Hematopoietic multipotent progenitor cell treated with erythropoietin and hydrocortisone succinate and interleukin-3 and kit ligand, for 4 days (in vitro differentiated cells): ENCODE results near the gene ACTN2.
"Not testable (repeated sequence)": the region's sequence is repeated elsewhere in the genome, so short reads cannot be mapped to it uniquely, and the experiment has no call there.

Experiments
- DNase-seq: peaks from one replicate; pipeline ENCODE4 v3.0.0-alpha.2; 2015

ACTN2 gene

DNA sequence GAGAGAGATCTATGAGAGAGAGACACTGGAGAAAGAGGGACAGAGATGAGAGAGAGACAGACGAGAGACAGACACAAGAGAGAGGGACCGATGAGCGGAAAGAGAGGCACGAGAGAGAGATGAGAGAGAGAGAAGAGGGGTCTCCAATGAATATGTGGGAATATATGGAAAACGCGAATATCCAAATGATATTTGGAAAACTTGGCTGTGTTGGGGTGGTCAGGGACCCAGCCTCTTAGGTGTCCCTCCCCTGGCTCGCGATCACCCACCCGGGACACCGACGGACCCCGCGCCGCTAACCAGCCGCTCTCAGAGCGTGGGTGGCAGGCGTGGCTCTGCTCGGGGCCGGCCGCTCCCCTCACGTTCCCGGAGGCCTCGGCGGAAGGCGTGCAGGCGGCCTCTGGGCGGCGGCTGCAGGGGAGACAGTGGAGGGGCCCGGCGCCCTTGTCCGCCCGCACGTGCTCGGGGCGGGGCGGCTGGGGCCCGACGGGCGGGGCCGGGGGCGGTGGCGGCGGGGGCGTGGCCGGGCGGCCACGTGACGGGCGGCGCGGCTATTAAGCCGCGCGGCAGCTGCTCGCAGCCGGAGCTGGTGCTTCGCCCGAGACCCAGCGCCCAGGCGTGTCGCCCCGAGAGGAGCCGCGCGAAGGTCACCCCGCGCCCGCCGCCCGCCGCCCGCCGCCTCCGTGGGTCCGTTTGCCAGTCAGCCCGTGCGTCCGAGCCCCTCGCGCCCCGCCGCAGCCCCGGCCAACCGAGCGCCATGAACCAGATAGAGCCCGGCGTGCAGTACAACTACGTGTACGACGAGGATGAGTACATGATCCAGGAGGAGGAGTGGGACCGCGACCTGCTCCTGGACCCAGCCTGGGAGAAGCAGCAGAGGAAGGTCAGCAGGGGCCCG is at the start of gene ACTN2:
Gene ACTN2, plus strand, starts transcription at position 583 of the 898 bp plus-strand sequence. Its CDS starts 175 bp downstream, at position 758.
- DNase-seq: peak; percentile 87

DNA sequence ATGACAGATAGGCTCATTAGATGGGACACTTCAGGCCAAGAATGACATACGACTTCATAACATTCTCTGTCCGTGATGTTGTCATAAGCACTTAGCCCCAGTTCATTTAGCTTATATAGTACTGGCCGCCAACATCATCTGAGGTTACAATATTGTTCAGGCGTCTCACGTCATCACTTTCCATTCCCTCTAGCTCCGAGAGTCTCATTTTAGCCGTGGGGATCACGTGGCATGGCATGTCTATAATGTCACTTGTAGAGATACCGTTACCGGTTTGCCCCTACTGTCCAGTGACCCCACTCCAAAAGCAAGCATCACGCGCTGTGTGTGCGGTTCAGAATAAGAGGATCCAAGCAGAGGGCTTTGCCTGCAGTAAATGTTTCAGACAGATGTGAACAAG is 47.4 kb upstream of the ACTN2 start:
- DNase-seq: no peak

DNA sequence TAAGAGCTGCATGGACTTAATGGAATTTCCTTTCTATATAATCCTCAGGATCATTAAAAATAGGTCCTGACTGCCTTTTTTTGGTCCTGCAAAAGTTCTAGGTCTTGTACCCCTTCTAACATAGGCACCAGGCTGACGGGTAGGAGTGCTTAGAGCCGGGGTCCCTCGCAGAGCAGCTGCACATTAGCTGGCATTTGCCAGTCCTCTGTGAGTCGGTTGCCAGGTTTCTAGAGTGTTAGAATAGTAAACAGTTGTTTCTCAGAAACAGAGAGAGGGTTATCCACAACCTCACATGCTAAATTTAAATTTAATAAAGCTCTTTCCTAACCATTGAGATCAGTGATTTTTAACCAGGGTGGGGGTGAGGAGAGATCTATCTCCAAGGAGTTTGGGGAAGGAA is 46.6 kb upstream of the ACTN2 start:
- DNase-seq: no peak

DNA sequence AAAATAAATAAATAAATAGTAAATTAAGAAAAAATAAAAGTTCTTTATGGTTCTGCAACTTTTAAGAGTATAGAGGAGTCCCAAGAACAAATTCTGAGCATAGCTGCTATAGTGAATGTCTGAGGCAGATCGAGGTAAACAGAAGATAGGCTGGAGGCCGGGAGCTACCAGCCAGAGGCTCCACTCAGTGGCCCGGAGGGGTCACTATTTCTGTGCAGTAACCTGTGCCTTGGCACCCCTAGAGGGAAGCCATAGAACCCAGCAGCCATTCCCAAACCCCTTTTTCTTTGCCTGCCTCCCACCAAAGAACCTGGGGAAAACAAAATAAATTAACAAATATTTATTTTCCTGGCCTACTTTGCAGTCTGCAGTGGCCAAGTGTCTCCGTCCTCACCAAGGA is 43.5 kb upstream of the ACTN2 start:
- DNase-seq: no peak

DNA sequence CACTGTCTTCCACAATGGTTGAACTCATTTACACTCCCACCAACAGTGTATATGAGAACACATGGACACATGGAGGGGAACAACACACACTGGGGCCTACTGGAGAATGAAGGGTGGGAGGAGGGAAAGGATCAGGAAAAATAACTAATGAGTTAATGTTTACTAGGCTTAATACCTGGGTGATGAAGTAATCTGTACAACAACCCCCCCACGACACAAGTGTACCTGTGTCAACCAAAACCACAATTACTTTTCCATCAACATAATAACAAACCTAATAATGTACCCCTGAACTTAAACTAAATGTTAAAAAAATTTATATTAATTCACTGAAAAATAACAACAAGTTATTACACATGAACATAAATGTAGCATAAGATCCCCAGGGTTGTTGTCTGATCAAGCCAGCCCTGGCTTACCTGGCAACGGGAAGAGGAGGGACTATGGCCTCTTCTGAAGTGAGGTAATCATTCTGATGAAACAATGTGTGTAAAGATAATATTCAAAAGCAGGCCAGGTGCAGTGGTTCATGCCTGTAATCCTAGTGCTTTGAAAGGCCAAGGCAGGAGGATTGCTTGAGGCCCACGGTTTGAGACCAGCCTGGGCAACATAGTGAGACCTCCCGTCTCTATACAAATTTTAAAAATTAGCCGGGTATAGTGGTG is 41.2 kb upstream of the ACTN2 start:
- no peak for DNase-seq

DNA sequence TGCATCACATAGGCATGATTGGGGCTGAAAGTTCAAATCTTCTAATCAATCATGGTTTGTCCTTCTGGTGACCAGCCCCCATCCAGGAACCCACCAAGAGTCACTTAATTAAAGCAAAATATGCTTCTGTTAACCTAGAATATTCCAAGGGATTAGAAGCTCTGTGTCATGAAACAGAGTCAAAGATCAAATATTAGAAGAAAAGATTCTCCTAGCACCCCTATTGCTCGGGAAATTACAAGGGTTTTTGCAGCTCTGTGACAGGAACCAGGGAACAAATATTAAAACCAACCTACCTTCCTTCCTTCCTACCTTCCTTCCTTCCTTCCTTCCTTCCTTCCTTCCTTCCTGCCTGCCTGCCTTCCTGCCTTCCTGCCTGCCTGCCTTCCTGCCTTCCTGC is 31.8 kb upstream of the ACTN2 start:
- DNase-seq: no peak

DNA sequence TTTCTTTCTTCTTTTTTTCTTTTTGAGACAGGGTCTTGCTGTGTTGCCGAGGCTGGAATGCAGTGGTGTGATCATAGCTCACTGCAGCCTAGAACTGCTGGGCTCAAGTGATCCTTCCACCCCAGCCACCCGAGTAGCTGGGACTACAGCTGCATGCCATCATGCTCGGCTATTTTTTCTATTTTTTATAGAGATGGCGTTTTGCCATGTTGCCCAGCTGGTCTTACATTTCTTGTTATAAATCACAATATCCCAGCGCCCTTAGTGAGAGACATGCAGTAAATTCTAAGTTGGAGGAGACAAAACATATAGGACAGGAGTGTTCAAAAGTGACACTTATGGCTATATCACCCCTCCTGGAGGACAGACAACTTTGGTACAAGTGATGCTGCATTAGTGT is 31.3 kb upstream of the ACTN2 start:
- DNase-seq: no peak

DNA sequence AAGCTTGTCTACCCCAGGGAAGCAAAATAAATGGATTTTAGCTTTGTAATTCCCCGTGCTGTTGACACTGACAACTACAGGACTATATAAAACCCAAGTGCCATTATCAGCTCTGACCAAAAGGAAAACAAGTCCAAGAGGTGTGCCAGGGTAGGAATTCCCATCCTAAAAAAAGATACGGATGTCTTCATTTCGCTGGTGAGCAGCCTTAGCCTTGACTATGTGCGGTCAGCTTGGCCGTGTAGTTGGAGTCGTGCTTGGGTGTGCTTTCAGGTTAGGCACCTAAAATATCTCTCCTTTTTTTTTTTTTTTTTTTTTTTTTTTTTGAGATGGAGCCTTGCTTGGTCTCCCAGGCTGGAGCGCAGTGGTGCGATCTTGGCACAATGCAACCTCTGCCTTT is 28.9 kb upstream of the ACTN2 start:
- no peak for DNase-seq

DNA sequence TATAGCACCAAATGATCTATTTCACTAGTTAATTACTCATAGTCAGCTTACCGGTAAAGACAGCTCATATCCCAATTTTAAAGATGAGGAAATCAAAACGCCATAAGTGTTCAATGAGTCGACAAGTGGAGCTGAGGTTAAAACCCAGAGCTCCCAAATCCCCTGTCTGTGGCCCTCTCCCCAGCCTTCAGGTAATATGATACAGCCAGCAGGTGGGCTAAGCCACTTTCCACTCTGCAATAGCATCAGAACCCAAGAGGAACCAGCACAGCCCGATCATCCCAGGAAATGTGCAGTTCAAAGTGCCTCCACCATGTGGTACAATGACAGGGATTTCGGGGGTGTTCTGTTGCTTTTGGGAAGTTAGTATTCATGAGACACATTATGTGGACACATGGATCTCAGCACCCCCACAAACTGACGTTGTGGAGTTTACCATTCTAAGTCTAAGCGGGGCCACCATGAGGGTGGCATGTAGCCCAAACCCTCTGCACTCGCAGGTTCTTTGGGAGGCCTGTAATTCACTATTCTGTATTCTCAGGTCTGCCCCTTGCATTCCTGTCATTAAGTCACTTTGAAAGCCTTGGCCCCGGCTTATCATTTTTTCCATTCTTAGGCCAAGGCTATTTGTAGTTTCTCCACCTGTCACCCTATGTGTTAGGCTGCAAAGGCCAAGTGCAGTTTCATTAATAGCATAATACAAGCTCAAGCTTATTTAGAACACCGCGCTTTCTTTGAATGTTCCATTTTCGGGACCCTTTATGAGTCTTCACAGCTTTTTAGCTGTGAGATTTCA is 26.3 kb upstream of the ACTN2 start:
- no peak for DNase-seq

DNA sequence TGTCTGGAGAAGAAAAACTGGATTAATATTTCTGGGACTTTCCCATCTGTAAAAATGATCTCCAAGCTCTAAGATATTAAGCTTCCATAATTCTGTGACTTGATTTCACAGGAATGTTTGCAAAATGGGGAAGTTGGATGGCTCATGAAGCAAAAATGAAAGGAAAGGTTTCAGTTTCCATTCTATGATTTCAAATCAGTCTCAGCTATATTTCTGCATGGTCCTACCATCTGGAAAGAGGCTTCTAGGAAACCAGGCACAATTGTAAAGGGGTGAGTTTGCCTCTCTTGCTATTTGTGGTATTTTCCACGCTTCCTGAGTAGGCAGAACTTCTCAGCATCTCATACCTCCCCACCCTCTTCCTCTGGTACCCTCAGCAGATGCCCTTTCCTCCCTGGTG is 22.4 kb upstream of the ACTN2 start:
- DNase-seq: no peak

DNA sequence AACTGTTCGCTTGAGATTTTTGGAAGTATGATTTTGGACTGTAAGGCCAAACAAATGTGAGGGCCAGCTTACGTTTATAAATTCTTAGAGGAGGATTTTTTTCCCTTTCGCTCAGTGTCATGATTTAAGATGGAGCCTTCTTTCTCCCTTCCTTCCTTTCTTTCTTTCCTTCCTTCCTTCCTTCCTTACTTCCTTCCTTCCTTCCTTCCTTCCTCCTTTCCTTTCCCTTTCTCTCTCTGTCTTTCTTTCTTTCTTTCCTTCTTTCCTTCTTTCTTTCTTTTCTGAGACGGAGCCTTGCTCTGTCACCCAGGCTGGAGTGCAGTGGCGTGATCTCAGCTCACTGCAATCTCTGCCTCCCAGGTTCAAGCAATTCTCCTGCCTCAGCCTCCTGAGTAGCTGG is 17.4 kb upstream of the ACTN2 start:
- DNase-seq: not testable (repeated sequence)

DNA sequence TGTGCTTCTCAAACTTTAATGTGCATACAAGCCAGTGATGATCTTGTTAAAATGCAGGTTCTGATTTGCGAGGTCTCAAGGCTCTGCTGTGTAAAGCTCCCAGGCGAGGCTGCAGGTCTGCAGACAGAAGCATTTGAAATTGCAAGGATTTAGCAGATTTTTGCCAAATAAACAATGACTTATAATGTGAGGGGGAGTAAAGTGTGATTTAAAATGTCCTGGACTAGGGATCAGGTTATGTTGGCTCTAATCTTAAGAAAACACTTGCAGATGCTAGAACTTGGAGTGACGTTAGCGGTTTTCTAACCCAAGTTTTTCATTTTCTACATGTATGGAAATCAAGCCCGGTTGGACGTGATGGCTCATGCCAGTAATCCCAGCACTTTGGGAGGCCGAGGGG is 16.2 kb upstream of the ACTN2 start:
- no peak for DNase-seq

DNA sequence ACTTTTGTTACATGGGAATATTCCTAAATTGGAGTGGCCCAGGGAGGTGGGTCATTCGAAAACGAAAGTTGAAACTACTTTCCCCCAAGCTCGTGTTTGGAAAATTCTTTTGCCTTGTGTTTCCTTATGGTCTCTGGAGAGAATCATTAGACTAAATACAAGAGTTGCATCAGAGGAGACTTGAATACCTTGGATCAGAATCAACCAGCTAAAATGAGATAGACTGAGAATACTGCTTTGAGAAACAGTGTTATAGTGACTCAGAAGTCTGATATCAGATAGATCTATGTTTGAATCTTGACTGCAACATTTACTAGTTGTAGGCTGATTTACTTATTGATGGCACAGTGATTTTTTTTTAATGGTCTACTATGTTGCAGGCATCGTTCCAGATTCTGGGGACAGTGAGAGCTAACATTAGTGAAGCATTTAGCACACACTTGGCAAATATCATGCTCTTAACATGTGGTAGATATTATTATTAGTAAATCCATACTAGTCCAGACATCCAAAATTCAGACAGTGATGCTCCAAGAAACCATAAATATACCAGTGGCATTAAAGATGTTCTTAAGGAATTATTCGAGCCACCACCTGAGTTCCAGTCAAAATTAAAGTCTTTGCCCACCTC is 12.9 kb upstream of the ACTN2 start:
- no peak for DNase-seq

DNA sequence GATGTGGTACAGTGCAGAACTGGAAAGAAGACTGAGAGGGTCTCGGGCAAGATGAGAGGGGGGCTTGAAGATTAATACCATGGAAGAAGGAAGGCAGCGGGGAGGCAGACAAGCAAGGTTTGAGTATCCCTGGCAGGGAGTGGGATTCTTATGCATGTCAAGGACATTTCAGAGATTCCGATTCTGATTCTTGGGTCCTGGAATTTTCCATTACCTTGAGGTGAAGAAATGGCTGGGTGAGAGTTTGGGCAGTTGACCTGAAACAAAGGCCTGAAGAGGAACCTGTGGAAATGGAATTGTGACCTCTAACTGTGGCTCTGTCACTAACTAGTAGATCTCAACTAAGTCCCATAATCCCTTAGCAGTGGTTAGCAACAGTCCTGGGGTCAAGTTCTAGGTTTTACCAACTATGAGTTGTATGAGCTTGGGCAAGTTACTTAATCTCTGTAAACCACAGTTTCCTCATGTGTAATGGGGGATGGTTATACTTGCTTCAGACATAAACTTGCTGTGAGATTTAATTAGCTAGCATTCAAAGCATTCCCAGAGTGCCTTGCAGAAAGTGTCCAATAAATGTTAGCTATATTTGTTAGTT is 8.6 kb upstream of the ACTN2 start:
- peak; percentile 60 for DNase-seq

DNA sequence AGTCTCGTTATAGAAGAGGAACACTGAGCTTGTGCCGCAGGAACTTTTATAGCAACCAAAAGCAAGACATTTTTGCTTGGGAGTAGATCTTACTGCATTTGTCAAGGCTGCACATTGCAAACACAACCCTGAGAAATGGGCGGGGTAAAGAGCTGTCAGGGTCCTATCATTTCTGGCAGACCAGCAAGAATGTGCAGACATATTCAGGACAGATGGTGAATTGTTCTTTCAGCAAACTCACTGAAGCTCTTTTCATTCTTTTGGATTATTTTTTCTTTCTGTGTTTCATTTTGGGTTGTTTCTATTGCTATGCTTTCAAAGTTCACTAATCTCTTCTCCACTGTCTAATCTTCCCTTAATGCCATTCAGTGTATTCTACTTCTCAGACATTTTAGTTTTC is 5.1 kb upstream of the ACTN2 start:
- peak; percentile 9 for DNase-seq

DNA sequence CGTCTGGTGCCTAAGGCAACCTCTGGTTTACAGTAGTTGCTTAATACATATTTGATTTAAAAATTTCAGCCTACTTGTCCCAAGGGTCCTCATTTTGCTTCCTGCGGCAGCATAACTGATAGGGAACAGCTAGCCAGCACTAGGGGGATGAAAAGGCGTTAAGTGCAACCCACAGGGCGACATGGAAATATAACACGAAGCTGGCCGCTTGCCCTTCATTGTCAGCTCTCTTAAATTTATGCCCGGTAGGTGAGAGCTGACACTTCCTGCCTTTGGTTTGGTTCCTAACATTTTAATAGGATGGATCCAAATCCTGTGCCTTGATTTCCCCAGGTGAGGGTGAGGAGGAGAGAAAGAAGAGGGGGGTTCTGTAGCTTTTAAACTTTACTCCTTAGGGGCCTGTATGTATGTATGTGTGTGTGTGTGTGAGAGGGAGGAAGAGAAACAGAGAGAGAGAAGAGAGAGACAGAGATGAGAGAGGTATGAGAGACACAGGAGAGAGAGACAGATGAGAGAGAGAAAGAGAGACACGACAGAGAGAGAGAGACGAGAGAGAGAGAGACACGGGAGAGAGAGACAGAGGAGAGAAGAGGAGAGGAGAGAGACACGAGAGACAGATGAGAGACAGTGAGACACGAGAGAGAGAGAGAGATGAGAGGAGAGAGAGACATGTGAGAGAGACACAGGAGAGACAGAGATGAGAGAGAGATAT is 938 bp upstream of the ACTN2 start:
- peak; percentile 13 for DNase-seq

DNA sequence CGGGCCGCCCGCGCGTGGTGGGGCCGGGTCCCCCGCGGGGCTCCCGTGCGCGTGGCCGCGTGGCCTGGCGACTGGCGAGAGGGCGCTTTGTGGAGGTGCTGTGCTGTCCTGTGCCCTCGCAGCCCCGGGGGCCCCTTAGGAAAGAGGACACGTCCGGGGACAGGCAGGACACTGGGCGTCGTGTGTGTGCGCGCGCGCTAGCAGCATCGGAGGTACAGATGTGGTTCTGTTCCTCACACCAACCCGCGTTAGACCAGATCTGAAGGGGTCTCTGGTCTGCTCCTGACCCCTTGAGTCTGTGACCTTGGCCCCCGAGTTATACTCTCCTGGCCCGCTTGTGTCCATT is 489 bp downstream of the ACTN2 start:
- no peak for DNase-seq

DNA sequence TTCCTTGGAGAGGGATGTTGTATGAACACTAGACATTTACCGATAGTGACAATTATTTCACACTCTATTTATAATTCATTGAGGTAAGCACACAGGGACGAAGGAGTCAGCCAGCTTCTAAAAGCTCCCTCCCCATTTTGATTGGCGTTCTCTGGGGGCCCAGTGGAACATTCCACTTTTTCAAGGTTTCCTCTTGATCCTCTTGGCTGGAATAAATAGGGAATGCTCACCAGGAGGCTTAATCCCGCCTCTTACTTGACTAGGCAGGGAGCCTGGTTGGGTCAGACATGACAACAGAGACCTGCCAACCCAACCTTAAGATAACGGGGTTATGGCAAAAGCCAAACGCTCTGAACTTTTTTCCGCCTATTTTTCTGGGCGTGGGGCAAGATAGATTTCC is 974 bp downstream of the ACTN2 start:
- no peak for DNase-seq

DNA sequence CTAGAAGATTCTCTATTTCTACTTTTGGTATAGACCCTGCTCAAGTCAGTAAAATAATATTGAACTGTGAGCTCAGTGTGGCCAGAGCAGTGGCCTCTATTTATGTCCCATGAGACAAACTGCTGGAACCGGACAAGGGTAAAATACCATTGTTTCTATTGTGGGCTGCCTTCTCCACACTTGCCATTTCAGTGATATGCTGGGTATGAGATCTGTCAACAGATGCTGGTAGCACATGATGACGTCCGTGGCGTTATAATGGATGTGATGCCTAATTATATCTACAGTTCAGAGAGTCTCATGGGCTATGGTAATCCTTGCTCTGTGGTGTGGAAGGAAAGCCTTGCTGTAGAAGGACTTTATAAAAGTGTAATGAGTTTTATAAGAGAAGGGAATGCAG is 2.4 kb downstream of the ACTN2 start:
- DNase-seq: no peak

DNA sequence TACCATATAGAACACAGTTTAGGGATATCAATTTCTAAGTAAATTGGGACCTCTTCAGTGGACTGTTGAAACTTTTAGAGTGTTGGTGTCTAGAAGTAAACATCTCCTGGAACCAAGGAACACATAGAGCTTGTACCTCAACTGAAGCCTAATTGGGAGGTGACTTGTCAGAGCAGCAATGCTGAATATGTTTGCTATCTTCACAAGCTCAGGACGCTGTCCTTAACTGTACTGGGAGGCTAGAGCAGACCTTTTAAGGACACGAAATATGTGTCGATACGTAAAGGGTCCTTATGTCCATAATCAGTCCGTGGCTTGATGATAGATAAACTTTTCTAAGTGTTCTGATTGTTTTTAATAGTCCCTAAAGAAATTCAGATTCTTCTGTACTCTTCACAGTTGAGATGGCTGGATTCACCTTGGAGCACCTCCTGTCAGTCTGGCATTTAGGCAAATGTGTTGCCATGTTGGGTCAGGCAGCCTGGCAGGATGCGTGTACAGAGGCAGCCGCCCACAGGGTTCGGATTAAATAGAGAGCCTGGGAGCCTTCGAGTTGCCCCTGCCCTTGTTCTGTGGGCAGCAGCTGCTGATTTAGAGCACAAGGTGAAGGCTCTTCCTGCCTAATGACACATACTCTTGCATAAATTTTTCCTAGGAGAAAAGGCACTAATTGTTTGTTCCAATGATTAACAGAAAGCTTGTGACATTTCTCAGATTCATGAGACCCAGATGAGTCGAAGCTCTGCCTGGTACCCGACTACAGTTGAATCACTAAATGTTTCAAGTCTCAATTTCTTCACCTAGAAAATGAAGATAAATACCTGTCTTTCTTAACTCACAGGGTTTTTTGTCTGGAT is 3.6 kb downstream of the ACTN2 start:
- no peak for DNase-seq

DNA sequence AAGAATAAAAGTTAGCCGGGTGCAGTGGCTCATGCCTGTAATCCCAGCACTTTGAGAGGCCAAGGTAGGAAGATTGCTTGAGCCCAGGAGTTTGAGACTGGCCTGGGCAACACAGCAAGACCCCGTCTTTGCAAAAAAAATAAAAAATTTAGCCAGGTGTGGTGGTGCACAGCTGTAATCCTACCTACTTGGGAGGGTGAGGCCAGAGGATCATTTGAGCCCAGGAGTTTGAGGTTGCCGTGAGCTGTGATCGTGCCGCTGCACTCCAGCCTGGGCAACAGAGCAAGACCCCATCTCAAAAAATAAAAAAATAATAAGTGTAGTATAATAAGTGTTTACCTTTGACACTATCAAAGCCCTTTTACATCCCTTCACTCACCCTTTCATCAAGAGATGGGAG is 5.0 kb downstream of the ACTN2 start:
- no peak for DNase-seq
